ENCODE measurements around the gene CSNK2A3.

CSNK2A3 gene

DNA sequence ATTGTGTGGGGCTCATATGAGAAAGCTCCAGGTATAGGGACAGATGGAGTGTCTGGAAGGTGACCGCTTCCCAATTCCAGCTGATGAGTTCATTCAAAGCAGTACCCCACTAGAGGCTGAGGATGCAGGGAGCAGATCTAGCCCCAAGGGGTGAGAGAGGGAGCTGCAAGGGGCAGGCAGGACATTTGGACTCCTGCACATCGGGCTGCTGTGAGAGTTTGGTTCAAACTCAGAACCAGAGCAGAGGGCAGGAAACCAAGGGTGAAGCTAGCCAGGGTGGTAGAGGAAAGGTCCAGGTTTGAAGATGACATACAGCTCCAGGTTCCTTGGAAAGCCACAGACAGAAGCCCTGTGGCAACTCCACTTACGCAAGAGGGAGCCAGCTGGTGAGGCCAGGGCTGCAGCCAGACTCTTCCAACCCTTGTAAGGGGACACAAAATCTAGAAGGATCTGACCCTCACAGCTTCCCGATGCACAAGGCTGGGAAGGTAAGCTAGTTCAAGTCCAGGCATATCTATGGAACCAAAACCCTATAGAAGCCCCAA lies 1.9 kb downstream of the CSNK2A3 start:
- no peak for DNase-seq (ENCODE audit: low read depth)
- TF ChIP-seq CTCF (conservative IDR thresholded peaks at IDR 0.05; ENCODE audit: low read depth, low read length): no peak
- no peak overlapping the region for H3K4me3 ChIP-seq (ENCODE audit: low read depth, low read length)

DNA sequence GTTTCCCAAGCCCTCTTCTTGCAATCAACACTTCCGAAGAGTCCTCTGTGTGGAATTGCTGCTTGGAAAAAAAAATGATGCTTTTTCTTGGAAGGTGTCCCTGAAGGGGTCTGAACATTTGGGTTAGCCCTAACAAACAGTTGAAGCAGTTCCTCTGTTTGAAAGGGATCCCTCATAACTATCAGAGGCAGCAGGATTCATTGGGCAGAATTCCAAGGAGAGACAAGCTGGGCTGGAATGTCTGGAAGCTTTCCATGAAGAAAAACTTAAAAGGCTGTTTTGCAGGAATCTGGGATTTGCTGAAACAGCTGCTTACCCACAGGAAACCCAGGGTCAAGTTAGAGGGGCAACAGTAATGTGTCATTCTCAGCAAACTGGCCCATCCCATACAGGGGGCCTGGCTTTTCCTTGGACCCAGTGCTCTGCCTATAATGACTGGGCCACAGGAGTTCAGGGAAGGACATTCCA lies 3.1 kb downstream of the CSNK2A3 start:
- DNase-seq (ENCODE audit: low read depth): peak; percentile 43
- no peak for TF ChIP-seq CTCF (conservative IDR thresholded peaks at IDR 0.05; ENCODE audit: low read depth, low read length)
- H3K4me3 ChIP-seq (ENCODE audit: low read depth, low read length): no peak overlapping the region

DNA sequence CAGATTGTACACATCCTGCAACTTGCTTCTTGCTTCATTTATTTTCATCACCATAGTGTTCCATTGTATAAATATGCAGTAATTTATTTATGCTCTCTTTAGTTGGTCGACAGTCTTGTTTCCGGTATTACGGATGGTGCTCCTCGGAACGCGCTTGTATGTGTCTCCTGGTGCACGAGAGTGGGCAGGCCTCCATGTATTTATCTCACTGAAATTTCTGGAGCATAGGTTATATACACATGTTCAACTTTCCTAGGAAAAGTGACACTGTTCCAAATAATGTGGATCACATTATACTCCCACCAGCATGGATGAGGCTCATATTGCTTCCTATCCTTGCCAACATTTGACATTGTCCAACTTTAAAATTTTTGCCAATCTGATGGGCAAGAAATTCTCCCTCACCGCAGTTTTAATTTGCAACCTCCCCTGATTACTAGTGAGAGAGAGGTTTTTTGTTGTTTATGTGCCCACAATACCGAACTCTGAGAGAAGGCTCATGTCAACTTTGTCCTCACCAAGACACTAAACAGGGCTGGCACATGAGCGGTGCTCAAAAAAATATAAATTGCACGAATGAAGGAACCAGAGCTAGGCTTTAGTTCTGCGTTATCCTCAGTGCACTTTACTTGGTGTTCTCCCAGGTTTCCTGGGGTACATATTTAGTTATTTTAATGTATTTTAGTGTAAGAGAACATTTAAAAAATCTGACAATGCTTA lies 3.8 kb downstream of the CSNK2A3 start:
- no peak for TF ChIP-seq CTCF (conservative IDR thresholded peaks at IDR 0.05; ENCODE audit: low read depth, low read length)
- H3K4me3 ChIP-seq (ENCODE audit: low read depth, low read length): no peak overlapping the region
- no peak for DNase-seq (ENCODE audit: low read depth)

DNA sequence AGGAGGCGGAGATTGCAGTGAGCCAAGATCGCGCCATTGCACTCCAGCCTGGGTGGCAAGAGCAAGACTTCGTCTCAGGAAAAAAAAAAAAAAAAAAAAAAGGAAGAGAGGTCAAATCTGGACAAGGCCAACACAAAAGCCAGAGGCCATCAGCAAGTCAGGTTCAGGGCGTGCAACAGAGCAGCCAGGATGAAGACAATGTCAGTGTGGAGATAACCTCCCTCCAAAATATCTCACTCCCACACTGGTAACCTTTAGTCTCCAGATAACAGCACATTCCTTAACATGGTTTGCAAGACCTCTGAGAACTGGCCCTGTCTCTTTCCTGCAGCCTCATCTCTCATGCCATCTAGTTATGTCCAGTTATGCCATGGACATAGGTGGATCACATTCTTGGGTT lies 4.7 kb downstream of the CSNK2A3 start:
- no peak for TF ChIP-seq CTCF (conservative IDR thresholded peaks at IDR 0.05; ENCODE audit: low read depth, low read length)
- H3K4me3 ChIP-seq (ENCODE audit: low read depth, low read length): no peak overlapping the region
- no peak for DNase-seq (ENCODE audit: low read depth)

DNA sequence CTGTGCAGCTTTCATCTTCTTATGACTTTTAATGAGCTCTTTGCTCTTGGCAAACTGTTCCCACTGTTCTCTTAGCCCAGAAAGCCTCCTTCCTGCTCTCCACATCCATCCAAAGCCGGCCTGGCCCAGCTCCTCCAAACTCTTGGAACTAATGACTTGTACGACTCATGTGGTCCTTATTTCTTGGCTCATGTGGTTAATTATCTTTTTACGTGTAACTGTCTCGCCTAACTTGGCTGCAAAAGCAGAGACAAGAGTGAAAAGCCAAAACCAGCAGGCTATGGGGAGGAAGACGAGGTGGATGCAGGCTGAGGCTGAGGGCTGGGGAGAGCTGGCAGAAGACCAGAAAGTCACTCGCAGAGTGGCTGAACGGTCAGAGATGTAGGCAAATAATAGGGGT lies 5.5 kb downstream of the CSNK2A3 start:
- TF ChIP-seq CTCF (conservative IDR thresholded peaks at IDR 0.05; ENCODE audit: low read depth, low read length): no peak
- DNase-seq (ENCODE audit: low read depth): no peak
- H3K4me3 ChIP-seq (ENCODE audit: low read depth, low read length): no peak overlapping the region

DNA sequence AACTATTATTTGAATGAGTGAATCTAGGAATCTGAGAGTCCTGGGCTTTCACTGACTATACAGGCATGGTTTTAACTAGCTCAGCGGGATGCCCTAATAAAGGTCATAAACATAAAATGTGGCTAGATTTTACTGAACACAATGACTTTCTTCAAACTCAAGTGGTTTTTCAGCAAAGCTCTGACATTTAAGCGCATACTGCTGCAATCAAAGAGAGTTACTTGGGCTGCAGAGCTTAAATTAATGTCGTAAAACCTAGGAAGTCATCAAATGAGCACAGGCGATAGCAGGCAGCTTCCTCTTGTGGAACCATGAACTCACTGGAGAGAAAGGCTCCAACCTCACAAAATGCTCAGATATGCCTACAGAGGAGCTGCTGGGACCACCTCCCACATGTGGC lies 6.7 kb downstream of the CSNK2A3 start:
- H3K4me3 ChIP-seq (ENCODE audit: low read depth, low read length): no peak overlapping the region
- TF ChIP-seq CTCF (conservative IDR thresholded peaks at IDR 0.05; ENCODE audit: low read depth, low read length): no peak
- DNase-seq (ENCODE audit: low read depth): no peak

- no peak for TF ChIP-seq CTCF (conservative IDR thresholded peaks at IDR 0.05; ENCODE audit: low read depth, low read length)
- no peak for DNase-seq (ENCODE audit: low read depth)
- H3K4me3 ChIP-seq (ENCODE audit: low read depth, low read length): no peak overlapping the region
These were observed 8.0 kb downstream of the CSNK2A3 start for GRCh38 chr11:11345099-11345498.
